ENCODE results near the gene SLC22A23.

Gene SLC22A23

GRCh38 chr6:3306848-3307247 is 150.0 kb downstream of the SLC22A23 start:
- Histone ChIP-seq H3K36me3 (ENCODE audit: insufficient read depth, insufficient read length, low read length) (peaks cover 14% of the 10 kb centered on the region), H3K27me3 (ENCODE audit: insufficient read depth, insufficient read length) (no peaks in the 10 kb centered on the region), H3K9ac (ENCODE audit: insufficient read length, low read depth) (no peak overlapping the region), H3K4me3 (ENCODE audit: insufficient read length, low read depth) (no peak overlapping the region), H3K4me1 (ENCODE audit: insufficient read depth, insufficient read length) (peaks cover 10% of the 10 kb centered on the region), H3K9me3 (ENCODE audit: insufficient read depth, low read length) (peaks cover 4% of the 10 kb centered on the region; the same call in 1 of the 2 replicates)
- DNase-seq (ENCODE audit: low read depth, low spot score), result no peak
- TF ChIP-seq ZNF274 (IDR thresholded peaks at IDR 0.05; ENCODE audit: low read depth, low read length) (no peak), SUZ12 (IDR thresholded peaks at IDR 0.05; ENCODE audit: extremely low read depth, insufficient read depth, insufficient read length) (no peak), YY1 (IDR thresholded peaks at IDR 0.05; ENCODE audit: insufficient read depth, insufficient read length) (no peak)

GRCh38 chr6:3305831-3306230 is 151.0 kb downstream of the SLC22A23 start:
- Histone ChIP-seq H3K4me1 (ENCODE audit: insufficient read depth, insufficient read length) (peaks cover 10% of the 10 kb centered on the region), H3K9ac (ENCODE audit: insufficient read length, low read depth) (no peak overlapping the region), H3K4me3 (ENCODE audit: insufficient read length, low read depth) (no peak overlapping the region), H3K36me3 (ENCODE audit: insufficient read depth, insufficient read length, low read length) (peaks cover 14% of the 10 kb centered on the region), H3K27me3 (ENCODE audit: insufficient read depth, insufficient read length) (no peaks in the 10 kb centered on the region), H3K9me3 (ENCODE audit: insufficient read depth, low read length) (peaks cover 4% of the 10 kb centered on the region; the same call in 1 of the 2 replicates)
- TF ChIP-seq YY1 (IDR thresholded peaks at IDR 0.05; ENCODE audit: insufficient read depth, insufficient read length) (no peak), ZNF274 (IDR thresholded peaks at IDR 0.05; ENCODE audit: low read depth, low read length) (no peak), SUZ12 (IDR thresholded peaks at IDR 0.05; ENCODE audit: extremely low read depth, insufficient read depth, insufficient read length) (no peak)
- DNase-seq (ENCODE audit: low read depth, low spot score), result no peak

- no peak for DNase-seq (ENCODE audit: low read depth, low spot score)
- no peak for TF ChIP-seq YY1 (IDR thresholded peaks at IDR 0.05; ENCODE audit: insufficient read depth, insufficient read length)
- no peak for TF ChIP-seq SUZ12 (IDR thresholded peaks at IDR 0.05; ENCODE audit: extremely low read depth, insufficient read depth, insufficient read length)
- no peak for TF ChIP-seq ZNF274 (IDR thresholded peaks at IDR 0.05; ENCODE audit: low read depth, low read length)
- H3K36me3 ChIP-seq (ENCODE audit: insufficient read depth, insufficient read length, low read length), result peaks cover 14% of the 10 kb centered on the region
- no peaks in the 10 kb centered on the region for H3K27me3 ChIP-seq (ENCODE audit: insufficient read depth, insufficient read length)
- no peak overlapping the region for H3K4me3 ChIP-seq (ENCODE audit: insufficient read length, low read depth)
- no peak overlapping the region for H3K9ac ChIP-seq (ENCODE audit: insufficient read length, low read depth)
- peaks cover 4% of the 10 kb centered on the region; the same call in 1 of the 2 replicates for H3K9me3 ChIP-seq (ENCODE audit: insufficient read depth, low read length)
- H3K4me1 ChIP-seq (ENCODE audit: insufficient read depth, insufficient read length), result peaks cover 8% of the 10 kb centered on the region
Measured at GRCh38 chr6:3305216-3305565, 151.7 kb downstream of the SLC22A23 start.

- H3K4me1 ChIP-seq (ENCODE audit: insufficient read depth, insufficient read length), result peaks cover 3% of the 10 kb centered on the region
- H3K9ac ChIP-seq (ENCODE audit: insufficient read length, low read depth), result no peak overlapping the region
- no peak overlapping the region for H3K4me3 ChIP-seq (ENCODE audit: insufficient read length, low read depth)
- H3K27me3 ChIP-seq (ENCODE audit: insufficient read depth, insufficient read length), result no peaks in the 10 kb centered on the region
- TF ChIP-seq YY1 (IDR thresholded peaks at IDR 0.05; ENCODE audit: insufficient read depth, insufficient read length), result no peak
- no peak for TF ChIP-seq SUZ12 (IDR thresholded peaks at IDR 0.05; ENCODE audit: extremely low read depth, insufficient read depth, insufficient read length)
- TF ChIP-seq ZNF274 (IDR thresholded peaks at IDR 0.05; ENCODE audit: low read depth, low read length), result no peak
- H3K9me3 ChIP-seq (ENCODE audit: insufficient read depth, low read length), result peaks cover 4% of the 10 kb centered on the region; the same call in 1 of the 2 replicates
- no peak for DNase-seq (ENCODE audit: low read depth, low spot score)
- H3K36me3 ChIP-seq (ENCODE audit: insufficient read depth, insufficient read length, low read length), result peaks cover 14% of the 10 kb centered on the region
Measured at GRCh38 chr6:3304500-3305215, 152.2 kb downstream of the SLC22A23 start.

DNA sequence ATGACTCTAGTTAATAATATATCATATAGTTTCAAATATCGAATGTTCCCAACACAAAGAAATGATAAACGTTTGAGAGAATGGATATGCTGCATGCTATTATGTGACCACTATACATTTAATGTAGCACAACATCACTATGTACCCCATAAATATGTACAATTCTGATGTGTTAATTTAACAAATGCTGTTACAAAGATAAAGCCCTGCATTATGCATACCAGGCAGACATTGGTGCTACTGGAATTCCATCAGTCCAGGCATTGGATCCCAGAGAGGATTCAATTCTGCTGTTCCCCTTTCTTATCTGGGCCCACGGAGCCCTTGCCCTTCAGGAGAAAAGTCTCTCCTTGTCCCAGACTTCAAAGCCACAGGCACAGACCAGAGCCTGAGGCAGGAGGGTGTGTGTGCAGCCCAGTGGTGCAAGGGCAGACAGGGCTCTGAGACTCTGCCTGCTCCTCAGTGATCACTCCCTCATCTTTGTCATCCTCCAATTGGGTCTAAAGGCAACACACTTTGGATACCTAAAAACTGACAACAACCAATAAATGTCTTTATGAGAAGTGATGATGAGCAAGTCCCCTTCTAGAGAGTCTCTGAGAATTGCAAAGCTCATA is 152.9 kb downstream of the SLC22A23 start:
- no peak for DNase-seq (ENCODE audit: low read depth, low spot score)
- H3K9me3 ChIP-seq (ENCODE audit: insufficient read depth, low read length), result peaks cover 4% of the 10 kb centered on the region; the same call in 1 of the 2 replicates
- peaks cover 14% of the 10 kb centered on the region for H3K36me3 ChIP-seq (ENCODE audit: insufficient read depth, insufficient read length, low read length)
- no peaks in the 10 kb centered on the region for H3K27me3 ChIP-seq (ENCODE audit: insufficient read depth, insufficient read length)
- no peak overlapping the region for H3K4me3 ChIP-seq (ENCODE audit: insufficient read length, low read depth)
- no peak overlapping the region for H3K9ac ChIP-seq (ENCODE audit: insufficient read length, low read depth)
- H3K4me1 ChIP-seq (ENCODE audit: insufficient read depth, insufficient read length), result no peaks in the 10 kb centered on the region
- no peak for TF ChIP-seq SUZ12 (IDR thresholded peaks at IDR 0.05; ENCODE audit: extremely low read depth, insufficient read depth, insufficient read length)
- TF ChIP-seq YY1 (IDR thresholded peaks at IDR 0.05; ENCODE audit: insufficient read depth, insufficient read length), result no peak
- no peak for TF ChIP-seq ZNF274 (IDR thresholded peaks at IDR 0.05; ENCODE audit: low read depth, low read length)

GRCh38 chr6:3301506-3301905 is 155.3 kb downstream of the SLC22A23 start:
- no peak for DNase-seq (ENCODE audit: low read depth, low spot score)
- Histone ChIP-seq H3K9me3 (ENCODE audit: insufficient read depth, low read length) (peaks cover 4% of the 10 kb centered on the region; the same call in 1 of the 2 replicates), H3K27me3 (ENCODE audit: insufficient read depth, insufficient read length) (no peaks in the 10 kb centered on the region), H3K9ac (ENCODE audit: insufficient read length, low read depth) (no peak overlapping the region), H3K4me3 (ENCODE audit: insufficient read length, low read depth) (no peak overlapping the region), H3K36me3 (ENCODE audit: insufficient read depth, insufficient read length, low read length) (peaks cover 22% of the 10 kb centered on the region), H3K4me1 (ENCODE audit: insufficient read depth, insufficient read length) (no peaks in the 10 kb centered on the region)
- TF ChIP-seq ZNF274 (IDR thresholded peaks at IDR 0.05; ENCODE audit: low read depth, low read length) (no peak), SUZ12 (IDR thresholded peaks at IDR 0.05; ENCODE audit: extremely low read depth, insufficient read depth, insufficient read length) (no peak), YY1 (IDR thresholded peaks at IDR 0.05; ENCODE audit: insufficient read depth, insufficient read length) (no peak)

- Histone ChIP-seq H3K27me3 (ENCODE audit: insufficient read depth, insufficient read length) (no peaks in the 10 kb centered on the region), H3K4me1 (ENCODE audit: insufficient read depth, insufficient read length) (no peaks in the 10 kb centered on the region), H3K9ac (ENCODE audit: insufficient read length, low read depth) (no peak overlapping the region), H3K4me3 (ENCODE audit: insufficient read length, low read depth) (no peak overlapping the region), H3K9me3 (ENCODE audit: insufficient read depth, low read length) (0 out of 2 replicates have a peak, but pooled peaks cover 4% of the 10 kb centered on the region), H3K36me3 (ENCODE audit: insufficient read depth, insufficient read length, low read length) (peaks cover 12% of the 10 kb centered on the region)
- no peak for DNase-seq (ENCODE audit: low read depth, low spot score)
- TF ChIP-seq SUZ12 (IDR thresholded peaks at IDR 0.05; ENCODE audit: extremely low read depth, insufficient read depth, insufficient read length) (no peak), ZNF274 (IDR thresholded peaks at IDR 0.05; ENCODE audit: low read depth, low read length) (no peak), YY1 (IDR thresholded peaks at IDR 0.05; ENCODE audit: insufficient read depth, insufficient read length) (no peak)
Measured at GRCh38 chr6:3299221-3299620, 157.6 kb downstream of the SLC22A23 start.
